Measurements from ENCODE around the gene BMPR1A. TPM values are rescaled to one million over a fixed set of nuclear protein-coding genes. Genes with fewer than 3 reads are reported as not detected.
A peak's percentile ranks its signal among the peaks of the same experiment; 100 is the strongest.

The BMPR1A gene
- total and polyA plus RNA-seq, 10 of the 15 experiments (the other 5 are each of a cell fraction or from before 2014, with no cell fraction given) = 2.3 to 22.7 (median 13.1) TPM

GRCh38 chr10:86871563-86872183 is 115.3 kb downstream of the BMPR1A start:
- intact Hi-C loops (cut with micrococcal nuclease; ENCODE audit: unreplicated experiment) (no loop called here), in situ Hi-C loops (cut with MboI) (no loop called here)
- no peaks in the 10 kb centered on the region; a peak in 2 of 4 replicates for H3K36me3 ChIP-seq (ENCODE audit: control insufficient read depth in 2 of 2, insufficient read depth in 2 of 2, low read length in 1 of 2)
- H3K27me3 ChIP-seq (replicated peaks in 1 of 2; ENCODE audit: control insufficient read depth in 2 of 2, insufficient read depth in 2 of 2, low read length in 1 of 2) = no peaks in the 10 kb centered on the region
- ChIA-PET CTCF (no interaction called here), POLR2A (no interaction called here), SMC1A (ENCODE audit: uncharacterized antibody, unreplicated experiment) (interaction anchor here (1.7 kb wide), 1 partner anchor 16 kb away, joined by 4 read pairs; no protein-coding TSS in a partner anchor), RAD21 (ENCODE audit: unreplicated experiment) (no interaction called here)
- H3K79me2 ChIP-seq (ENCODE audit: control insufficient read depth, insufficient read depth, low read length) = no peaks in the 10 kb centered on the region
- no peak overlapping the region for H2AFZ ChIP-seq (ENCODE audit: control insufficient read depth, low read depth, low read length)
- H3K9ac ChIP-seq (ENCODE audit: control insufficient read depth, insufficient read depth, low read length) = no peak overlapping the region
- no peaks in the 10 kb centered on the region for H4K20me1 ChIP-seq (ENCODE audit: control insufficient read depth, insufficient read depth)
- TF ChIP-seq, protein P1, sequence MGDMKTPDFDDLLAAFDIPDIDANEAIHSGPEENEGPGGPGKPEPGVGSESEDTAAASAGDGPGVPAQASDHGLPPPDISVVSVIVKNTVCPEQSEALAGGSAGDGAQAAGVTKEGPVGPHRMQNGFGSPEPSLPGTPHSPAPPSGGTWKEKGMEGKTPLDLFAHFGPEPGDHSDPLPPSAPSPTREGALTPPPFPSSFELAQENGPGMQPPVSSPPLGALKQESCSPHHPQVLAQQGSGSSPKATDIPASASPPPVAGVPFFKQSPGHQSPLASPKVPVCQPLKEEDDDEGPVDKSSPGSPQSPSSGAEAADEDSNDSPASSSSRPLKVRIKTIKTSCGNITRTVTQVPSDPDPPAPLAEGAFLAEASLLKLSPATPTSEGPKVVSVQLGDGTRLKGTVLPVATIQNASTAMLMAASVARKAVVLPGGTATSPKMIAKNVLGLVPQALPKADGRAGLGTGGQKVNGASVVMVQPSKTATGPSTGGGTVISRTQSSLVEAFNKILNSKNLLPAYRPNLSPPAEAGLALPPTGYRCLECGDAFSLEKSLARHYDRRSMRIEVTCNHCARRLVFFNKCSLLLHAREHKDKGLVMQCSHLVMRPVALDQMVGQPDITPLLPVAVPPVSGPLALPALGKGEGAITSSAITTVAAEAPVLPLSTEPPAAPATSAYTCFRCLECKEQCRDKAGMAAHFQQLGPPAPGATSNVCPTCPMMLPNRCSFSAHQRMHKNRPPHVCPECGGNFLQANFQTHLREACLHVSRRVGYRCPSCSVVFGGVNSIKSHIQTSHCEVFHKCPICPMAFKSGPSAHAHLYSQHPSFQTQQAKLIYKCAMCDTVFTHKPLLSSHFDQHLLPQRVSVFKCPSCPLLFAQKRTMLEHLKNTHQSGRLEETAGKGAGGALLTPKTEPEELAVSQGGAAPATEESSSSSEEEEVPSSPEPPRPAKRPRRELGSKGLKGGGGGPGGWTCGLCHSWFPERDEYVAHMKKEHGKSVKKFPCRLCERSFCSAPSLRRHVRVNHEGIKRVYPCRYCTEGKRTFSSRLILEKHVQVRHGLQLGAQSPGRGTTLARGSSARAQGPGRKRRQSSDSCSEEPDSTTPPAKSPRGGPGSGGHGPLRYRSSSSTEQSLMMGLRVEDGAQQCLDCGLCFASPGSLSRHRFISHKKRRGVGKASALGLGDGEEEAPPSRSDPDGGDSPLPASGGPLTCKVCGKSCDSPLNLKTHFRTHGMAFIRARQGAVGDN (IDR thresholded peaks at IDR 0.05) = no peak
- TF ChIP-seq ETV6 (conservative IDR thresholded peaks at IDR 0.05 in 1 of 2, IDR thresholded peaks at IDR 0.05 in 1 of 2; ENCODE audit: borderline replicate concordance in 1 of 2, low read depth in 1 of 2) = no peak
- TF ChIP-seq MEF2A (IDR thresholded peaks at IDR 0.05; ENCODE audit: insufficient read depth, low read depth, low read length) = no peak
- TF ChIP-seq MXI1 (IDR thresholded peaks at IDR 0.05; ENCODE audit: low read depth, low read length) = no peak
- TF ChIP-seq EGR1 (IDR thresholded peaks at IDR 0.05; ENCODE audit: borderline replicate concordance in 1 of 2, low read depth in 2 of 2, low read length in 2 of 2) = no peak
- TF ChIP-seq JUNB (IDR thresholded peaks at IDR 0.05) = no peak
- no peak for TF ChIP-seq ATF3 (IDR thresholded peaks at IDR 0.05; ENCODE audit: borderline replicate concordance, extremely low read depth, low read depth, low read length)
- TF ChIP-seq, protein P2, sequence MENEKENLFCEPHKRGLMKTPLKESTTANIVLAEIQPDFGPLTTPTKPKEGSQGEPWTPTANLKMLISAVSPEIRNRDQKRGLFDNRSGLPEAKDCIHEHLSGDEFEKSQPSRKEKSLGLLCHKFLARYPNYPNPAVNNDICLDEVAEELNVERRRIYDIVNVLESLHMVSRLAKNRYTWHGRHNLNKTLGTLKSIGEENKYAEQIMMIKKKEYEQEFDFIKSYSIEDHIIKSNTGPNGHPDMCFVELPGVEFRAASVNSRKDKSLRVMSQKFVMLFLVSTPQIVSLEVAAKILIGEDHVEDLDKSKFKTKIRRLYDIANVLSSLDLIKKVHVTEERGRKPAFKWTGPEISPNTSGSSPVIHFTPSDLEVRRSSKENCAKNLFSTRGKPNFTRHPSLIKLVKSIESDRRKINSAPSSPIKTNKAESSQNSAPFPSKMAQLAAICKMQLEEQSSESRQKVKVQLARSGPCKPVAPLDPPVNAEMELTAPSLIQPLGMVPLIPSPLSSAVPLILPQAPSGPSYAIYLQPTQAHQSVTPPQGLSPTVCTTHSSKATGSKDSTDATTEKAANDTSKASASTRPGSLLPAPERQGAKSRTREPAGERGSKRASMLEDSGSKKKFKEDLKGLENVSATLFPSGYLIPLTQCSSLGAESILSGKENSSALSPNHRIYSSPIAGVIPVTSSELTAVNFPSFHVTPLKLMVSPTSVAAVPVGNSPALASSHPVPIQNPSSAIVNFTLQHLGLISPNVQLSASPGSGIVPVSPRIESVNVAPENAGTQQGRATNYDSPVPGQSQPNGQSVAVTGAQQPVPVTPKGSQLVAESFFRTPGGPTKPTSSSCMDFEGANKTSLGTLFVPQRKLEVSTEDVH (IDR thresholded peaks at IDR 0.05; ENCODE audit: low read depth, partially characterized antibody) = no peak
- no peak for TF ChIP-seq SRF (IDR thresholded peaks at IDR 0.05; ENCODE audit: low read depth in 2 of 2, low read length in 2 of 2)
- TF ChIP-seq RELB (IDR thresholded peaks at IDR 0.05; ENCODE audit: low read depth) = no peak
- TF ChIP-seq ZNF24 (IDR thresholded peaks at IDR 0.05) = no peak
- TF ChIP-seq RAD51 (IDR thresholded peaks at IDR 0.05) = no peak
- no peak for TF ChIP-seq HDAC2 (IDR thresholded peaks at IDR 0.05)
- TF ChIP-seq, protein P3, sequence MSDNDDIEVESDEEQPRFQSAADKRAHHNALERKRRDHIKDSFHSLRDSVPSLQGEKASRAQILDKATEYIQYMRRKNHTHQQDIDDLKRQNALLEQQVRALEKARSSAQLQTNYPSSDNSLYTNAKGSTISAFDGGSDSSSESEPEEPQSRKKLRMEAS (IDR thresholded peaks at IDR 0.05; ENCODE audit: low read depth, low read length) = no peak
- TF ChIP-seq POLR2A (IDR thresholded peaks at IDR 0.05; ENCODE audit: low read depth, low read length) = no peak
- no peak overlapping the region for H3K27ac ChIP-seq (ENCODE audit: control insufficient read depth, insufficient read depth)
- ATAC-seq = no peak
- H3K4me1 ChIP-seq (ENCODE audit: control insufficient read depth, insufficient read depth, low read length) = peaks cover 4% of the 10 kb centered on the region; the same call in 1 of the 2 replicates
- no peaks in the 10 kb centered on the region for H3K9me3 ChIP-seq (replicated peaks; ENCODE audit: control insufficient read depth, insufficient read depth, low read length)
- peak; percentile 38 for FAIRE-seq
- no TSS peak for BruUV-seq (replicated peaks)
- no peak overlapping the region for H3K4me3 ChIP-seq
- H3K4me2 ChIP-seq (ENCODE audit: control insufficient read depth, insufficient read depth) = no peak overlapping the region
- DNase-seq (ENCODE audit: low read depth, low spot score) = no peak
- WGBS (ENCODE audit: insufficient coverage, insufficient replicate concordance, low lambda C conversion rate, missing lambda C conversion rate) = 92% methylated on average over 5 of the region's 5 CpGs

Measured in GM12878 (cell line).